ENCODE data around the gene MEF2D.

Gene MEF2D

DNA sequence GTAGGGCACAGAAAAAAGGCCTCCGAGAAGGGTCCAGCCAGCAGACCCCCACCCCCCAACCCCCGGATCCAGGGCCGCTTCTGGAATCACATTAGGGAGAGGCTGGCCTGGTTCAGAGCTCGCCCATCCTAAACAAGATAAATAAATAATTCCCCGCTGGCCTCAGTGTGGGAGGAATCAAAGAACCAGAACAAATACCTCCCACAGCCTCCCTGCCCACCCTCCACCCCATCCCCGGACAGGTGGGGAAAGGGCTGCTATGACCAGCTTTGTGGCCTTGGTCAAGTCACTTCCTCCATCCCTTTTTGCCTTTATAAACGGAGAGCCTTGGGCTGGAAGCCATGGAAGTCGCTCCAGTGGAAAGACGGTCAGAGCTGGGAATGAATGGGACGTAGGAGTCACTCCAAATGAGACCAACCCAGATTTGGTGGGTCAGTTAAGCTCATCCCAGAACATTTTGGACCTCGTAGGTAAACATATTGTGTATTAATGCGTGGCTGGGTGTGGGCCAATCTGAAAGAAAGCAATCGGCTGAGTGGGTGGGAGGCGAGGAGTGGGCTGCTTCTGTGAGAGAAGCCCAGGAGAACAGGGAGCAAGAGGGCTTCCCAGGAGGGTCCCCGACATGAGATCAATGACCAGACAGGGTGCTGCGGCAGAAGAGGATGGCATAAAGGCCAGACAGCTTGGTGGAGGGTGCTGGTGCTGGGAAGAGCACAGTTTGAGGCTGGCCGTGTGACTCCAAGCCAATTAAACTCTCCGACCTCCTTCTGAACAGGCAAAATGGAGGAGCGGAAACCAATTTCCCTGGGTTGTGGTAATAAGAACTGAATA, 63.3 kb downstream of the MEF2D start:
- TF ChIP-seq, protein P1, sequence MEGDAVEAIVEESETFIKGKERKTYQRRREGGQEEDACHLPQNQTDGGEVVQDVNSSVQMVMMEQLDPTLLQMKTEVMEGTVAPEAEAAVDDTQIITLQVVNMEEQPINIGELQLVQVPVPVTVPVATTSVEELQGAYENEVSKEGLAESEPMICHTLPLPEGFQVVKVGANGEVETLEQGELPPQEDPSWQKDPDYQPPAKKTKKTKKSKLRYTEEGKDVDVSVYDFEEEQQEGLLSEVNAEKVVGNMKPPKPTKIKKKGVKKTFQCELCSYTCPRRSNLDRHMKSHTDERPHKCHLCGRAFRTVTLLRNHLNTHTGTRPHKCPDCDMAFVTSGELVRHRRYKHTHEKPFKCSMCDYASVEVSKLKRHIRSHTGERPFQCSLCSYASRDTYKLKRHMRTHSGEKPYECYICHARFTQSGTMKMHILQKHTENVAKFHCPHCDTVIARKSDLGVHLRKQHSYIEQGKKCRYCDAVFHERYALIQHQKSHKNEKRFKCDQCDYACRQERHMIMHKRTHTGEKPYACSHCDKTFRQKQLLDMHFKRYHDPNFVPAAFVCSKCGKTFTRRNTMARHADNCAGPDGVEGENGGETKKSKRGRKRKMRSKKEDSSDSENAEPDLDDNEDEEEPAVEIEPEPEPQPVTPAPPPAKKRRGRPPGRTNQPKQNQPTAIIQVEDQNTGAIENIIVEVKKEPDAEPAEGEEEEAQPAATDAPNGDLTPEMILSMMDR (IDR thresholded peaks at IDR 0.05; ENCODE audit: low read depth, low read length, missing control alignments), result no peak
- H3K4me3 ChIP-seq (ENCODE audit: low read depth, low read length), result no peak overlapping the region
- no peak for DNase-seq (ENCODE audit: low read depth)
- in situ Hi-C loops (cut with HindIII; ENCODE audit: low sequenced_read_pairs), result no loop called here

DNA sequence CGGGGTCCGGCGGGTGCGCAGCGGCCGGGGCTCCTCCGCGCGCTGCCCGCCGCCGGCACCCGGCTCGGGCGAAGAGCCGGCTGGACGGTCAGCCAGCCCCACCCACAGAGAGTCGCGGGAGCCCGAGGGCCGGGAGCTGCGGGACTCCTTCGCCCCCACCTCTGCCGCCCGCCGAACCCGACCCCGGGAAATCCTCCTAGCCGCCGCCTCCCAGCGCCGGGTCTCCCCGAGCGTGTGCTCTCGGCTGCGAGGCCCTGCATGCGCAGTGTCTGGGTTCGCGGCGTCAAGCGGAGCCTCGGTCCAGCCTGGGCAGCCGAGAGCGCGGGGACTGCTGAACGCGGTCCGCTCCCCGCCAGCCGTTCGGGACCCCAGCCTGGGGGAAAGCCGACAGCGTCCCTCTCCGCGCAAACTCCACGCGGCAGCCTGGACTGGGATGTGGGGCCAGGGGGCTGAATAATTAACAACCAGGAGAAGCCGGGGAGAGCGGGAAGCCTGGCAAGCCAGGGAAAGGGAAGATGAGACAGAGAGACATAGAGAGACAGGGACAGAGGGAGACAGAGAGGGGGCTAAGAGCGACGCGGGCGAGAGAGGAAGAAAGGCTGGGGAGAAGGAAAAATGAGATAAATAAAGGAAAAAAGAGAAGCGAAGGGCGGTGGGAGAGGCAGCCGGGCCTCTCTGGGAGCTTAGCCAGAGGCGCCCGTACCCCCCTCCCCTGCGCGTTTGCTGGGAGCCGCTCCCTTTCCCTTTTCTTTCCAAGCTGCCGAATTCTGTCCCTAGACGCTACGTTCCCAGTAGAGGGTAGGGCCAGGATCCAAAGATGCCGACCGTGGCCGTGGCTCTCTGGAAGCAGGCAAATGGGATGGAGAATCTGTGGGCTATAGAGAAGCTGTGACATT, 64.2 kb downstream of the MEF2D start:
- in situ Hi-C loops (cut with HindIII; ENCODE audit: low sequenced_read_pairs), result no loop called here
- H3K4me3 ChIP-seq (ENCODE audit: low read depth, low read length), result peak overlapping the region; percentile 10
- TF ChIP-seq, protein P1 (IDR thresholded peaks at IDR 0.05; ENCODE audit: low read depth, low read length, missing control alignments), result no peak
- no peak for DNase-seq (ENCODE audit: low read depth)

DNA sequence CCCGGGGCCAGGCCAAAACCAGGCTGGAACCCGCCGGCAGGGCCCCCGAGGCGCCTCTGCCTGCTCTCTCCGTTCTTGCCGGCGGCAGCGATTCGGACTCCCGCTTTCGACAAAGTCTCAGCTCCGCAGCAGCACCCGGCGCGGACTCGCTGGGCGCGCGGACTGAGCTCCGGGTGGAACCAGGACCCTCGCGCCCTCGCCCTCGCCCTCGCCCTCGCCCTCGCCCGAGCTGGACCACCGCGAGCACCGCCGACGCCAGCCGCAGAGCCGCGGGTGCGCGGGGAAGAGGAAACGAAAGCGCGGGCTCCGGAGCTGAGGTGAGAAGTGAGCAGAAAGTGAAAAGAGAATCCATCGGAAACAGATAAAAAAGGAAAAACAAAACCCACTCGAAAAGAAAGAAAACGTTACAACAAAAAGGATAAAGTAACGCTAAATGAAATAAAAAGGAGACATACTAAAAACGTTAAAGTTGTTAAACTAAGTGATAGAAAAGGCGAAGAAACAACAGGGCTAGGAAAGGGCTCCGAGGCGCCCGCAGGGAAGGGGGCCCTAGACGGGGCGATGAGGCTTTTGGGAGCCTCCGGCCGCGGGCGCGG, 64.9 kb downstream of the MEF2D start:
- TF ChIP-seq, protein P1 (IDR thresholded peaks at IDR 0.05; ENCODE audit: low read depth, low read length, missing control alignments), result no peak
- H3K4me3 ChIP-seq (ENCODE audit: low read depth, low read length), result peak overlapping the region; percentile 26
- no peak for DNase-seq (ENCODE audit: low read depth)
- in situ Hi-C loops (cut with HindIII; ENCODE audit: low sequenced_read_pairs), result no loop called here

DNA sequence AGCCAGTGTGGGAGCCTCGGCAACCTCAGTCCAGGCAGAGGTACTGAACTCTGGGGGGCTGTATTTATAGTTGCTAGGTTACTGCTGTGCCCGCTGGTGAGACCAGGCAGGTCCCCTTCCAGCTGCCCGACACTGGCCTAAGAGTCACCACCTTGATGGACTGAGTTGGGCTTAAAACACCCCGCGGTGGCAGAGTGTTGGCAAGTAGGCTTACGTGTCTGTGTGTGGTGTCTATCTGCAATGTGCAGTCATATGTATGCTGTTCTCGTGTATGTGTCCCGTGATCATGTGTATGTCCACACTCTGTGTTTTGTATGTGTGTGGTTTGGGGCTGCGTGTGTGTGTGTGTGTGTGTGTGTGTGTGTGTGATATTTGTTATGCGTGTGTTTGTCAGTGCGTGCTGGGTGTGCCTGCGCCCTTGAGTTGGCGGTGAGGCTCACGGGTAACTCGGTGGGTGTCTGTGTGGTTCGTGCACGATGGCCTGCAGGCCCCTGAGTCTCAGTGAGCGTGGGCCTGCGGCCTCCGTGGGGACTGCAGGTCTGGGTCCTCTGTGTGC, 65.5 kb downstream of the MEF2D start:
- H3K4me3 ChIP-seq (ENCODE audit: low read depth, low read length), result peak overlapping the region; percentile 26
- no peak for DNase-seq (ENCODE audit: low read depth)
- in situ Hi-C loops (cut with HindIII; ENCODE audit: low sequenced_read_pairs), result loop anchor here (5.0 kb wide), 1 partner anchor 63 kb away; no protein-coding TSS in a partner anchor

DNA sequence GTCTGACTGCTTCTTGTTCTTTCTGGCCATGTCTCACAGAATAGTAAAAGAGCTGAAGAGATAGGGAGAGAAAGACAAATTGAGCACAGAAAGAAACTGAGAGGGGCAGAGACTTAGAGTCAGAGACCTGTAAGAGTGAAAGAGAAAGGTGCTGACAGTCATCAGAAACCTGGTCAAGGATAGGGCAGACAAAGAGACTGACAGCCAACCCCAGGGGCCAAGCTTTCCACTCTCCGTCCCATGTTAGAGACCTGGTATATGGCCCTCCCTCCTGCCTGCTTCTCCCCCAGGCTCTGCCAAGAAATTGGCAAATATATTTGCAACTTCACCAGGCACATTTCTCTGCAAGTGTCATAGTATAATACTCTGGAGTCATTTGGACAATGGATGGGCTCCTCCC, 67.0 kb downstream of the MEF2D start:
- in situ Hi-C loops (cut with HindIII; ENCODE audit: low sequenced_read_pairs), result loop anchor here (5.0 kb wide), 1 partner anchor 61 kb away; no protein-coding TSS in a partner anchor
- no peak for DNase-seq (ENCODE audit: low read depth)
- TF ChIP-seq, protein P1 (IDR thresholded peaks at IDR 0.05; ENCODE audit: low read depth, low read length, missing control alignments), result no peak
- H3K4me3 ChIP-seq (ENCODE audit: low read depth, low read length), result no peak overlapping the region

More for the DNA sequence above, 65.5 kb downstream of the MEF2D start:
- TF ChIP-seq, protein P1 (IDR thresholded peaks at IDR 0.05; ENCODE audit: low read depth, low read length, missing control alignments), result no peak

DNA sequence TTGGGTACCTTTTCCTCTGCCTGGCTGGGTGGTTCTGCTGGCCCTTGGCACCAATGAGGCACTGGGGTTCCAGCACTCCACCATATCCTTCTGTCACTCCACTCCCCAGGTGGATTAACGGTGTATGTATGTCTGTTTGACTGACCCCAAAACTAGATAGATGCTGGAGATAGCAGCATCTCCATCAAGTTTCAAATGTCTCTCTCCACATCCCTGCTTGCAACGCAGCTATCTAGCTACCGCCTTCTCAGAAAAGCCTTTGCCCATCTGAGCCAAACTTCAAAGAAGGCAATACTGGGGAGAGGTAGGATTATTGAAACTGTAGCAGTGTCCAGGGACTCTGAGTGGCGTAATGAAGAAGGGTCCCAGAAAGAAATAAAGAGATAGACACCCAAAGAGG, 67.5 kb downstream of the MEF2D start:
- no peak overlapping the region for H3K4me3 ChIP-seq (ENCODE audit: low read depth, low read length)
- DNase-seq (ENCODE audit: low read depth), result no peak
- TF ChIP-seq, protein P1 (IDR thresholded peaks at IDR 0.05; ENCODE audit: low read depth, low read length, missing control alignments), result no peak
- in situ Hi-C loops (cut with HindIII; ENCODE audit: low sequenced_read_pairs), result loop anchor here (5.0 kb wide), 1 partner anchor 61 kb away; no protein-coding TSS in a partner anchor

Data from astrocyte of the cerebellum (primary cell).